ENCODE results near the gene SEC31B. TPM values are rescaled to one million over a fixed set of nuclear protein-coding genes. Genes with fewer than 3 reads are reported as not detected.

Gene SEC31B
- total and polyA plus RNA-seq, 9 of the 15 experiments (the other 6 are each of a cell fraction or from before 2014, with no cell fraction given), result 0.91 to 7.0 (median 2.4) TPM

DNA sequence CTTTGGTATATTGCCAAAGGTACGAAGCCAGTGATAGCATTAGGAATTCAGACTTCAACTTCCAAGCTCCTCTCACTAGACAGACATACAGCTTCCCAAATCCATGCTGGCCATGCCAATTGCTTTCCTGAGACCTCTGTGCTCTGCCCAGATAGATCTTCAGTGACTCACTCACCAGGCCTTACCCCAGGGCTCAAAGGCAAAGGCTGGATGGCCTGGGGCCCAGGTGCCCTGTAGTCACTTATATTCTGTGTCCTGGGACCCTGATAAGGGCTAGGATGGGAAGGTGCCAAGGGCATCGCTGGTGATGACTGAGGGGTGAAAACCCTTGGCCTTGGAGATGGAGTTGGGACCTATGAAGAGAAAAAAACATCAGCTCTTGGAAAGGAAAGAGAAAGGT, 29.1 kb downstream of the SEC31B start:
- 0 out of 2 replicates have a peak, but pooled peaks cover 4% of the 10 kb centered on the region for H4K20me1 ChIP-seq (replicated peaks; ENCODE audit: control insufficient read depth, insufficient read depth, low read length)
- H3K9me1 ChIP-seq (ENCODE audit: control insufficient read depth, insufficient read depth, low read length), result no peaks in the 10 kb centered on the region
- no peaks in the 10 kb centered on the region; the same call in 2 of the 3 replicates for H3K36me3 ChIP-seq (ENCODE audit: control insufficient read depth, insufficient read depth, low read length)
- in situ Hi-C loops (cut with MboI), result no loop called here
- ChIA-PET POLR2A (interaction anchor here (1.0 kb wide), 1 partner anchor 15 kb away, joined by 3 read pairs; no protein-coding TSS in a partner anchor), CTCF (ENCODE audit: low intra/inter-chr PET ratio) (no interaction called here)
- no TSS peak for BruUV-seq (replicated peaks)
- WGBS (ENCODE audit: insufficient coverage, low coverage, missing lambda C conversion rate), result 42% methylated on average over 2 of the region's 2 CpGs
- H3K9me3 ChIP-seq (replicated peaks; ENCODE audit: control insufficient read depth, insufficient read depth, low read depth, low read length), result no peaks in the 10 kb centered on the region
- no peak overlapping the region for H3K9ac ChIP-seq (ENCODE audit: insufficient read depth in 1 of 2, low read depth in 2 of 2, low read length in 2 of 2)
- H3K79me2 ChIP-seq (ENCODE audit: control insufficient read depth, insufficient read depth, low read length), result no peaks in the 10 kb centered on the region
- no peak overlapping the region for H3K4me2 ChIP-seq (ENCODE audit: insufficient read depth, low read length)
- FAIRE-seq, result no peak
- no peaks in the 10 kb centered on the region for H3K27me3 ChIP-seq (ENCODE audit: control insufficient read depth in 2 of 2, insufficient read depth in 2 of 2, low read length in 2 of 2)
- H2AFZ ChIP-seq (ENCODE audit: low read depth, low read length), result no peak overlapping the region
- no peak for ATAC-seq
- no peaks in the 10 kb centered on the region for H3K4me1 ChIP-seq (replicated peaks in 1 of 2; ENCODE audit: control insufficient read depth in 2 of 2, insufficient read depth in 2 of 2, low read length in 2 of 2)
- H3K4me3 ChIP-seq, result no peak overlapping the region
- intact Hi-C loops (cut with micrococcal nuclease), result no loop called here
- no peak overlapping the region for H3K27ac ChIP-seq (ENCODE audit: extremely low read depth, low read depth, low read length)
- TF ChIP-seq NR2C1 (IDR thresholded peaks at IDR 0.05), result no peak
- TF ChIP-seq NR2C1 (tag; IDR thresholded peaks at IDR 0.05), result no peak
- TF ChIP-seq ELF2 (CRISPR knock-in tag; IDR thresholded peaks at IDR 0.05), result no peak
- no peak for TF ChIP-seq BRF1 (IDR thresholded peaks at IDR 0.05; ENCODE audit: borderline replicate concordance, extremely low read depth, insufficient read length)
- TF ChIP-seq ZNF311 (CRISPR knock-in tag; IDR thresholded peaks at IDR 0.05), result no peak
- no peak for TF ChIP-seq PREB (CRISPR knock-in tag; IDR thresholded peaks at IDR 0.05)
- TF ChIP-seq SIX5 (IDR thresholded peaks at IDR 0.05; ENCODE audit: borderline replicate concordance in 1 of 2, insufficient read depth in 1 of 2, low read depth in 1 of 2, low read length in 2 of 2), result no peak
- no peak for TF ChIP-seq ETS2 (tag; IDR thresholded peaks at IDR 0.05; ENCODE audit: borderline replicate concordance, poor library complexity, severe bottlenecking)
- TF ChIP-seq CREB5 (CRISPR knock-in tag; IDR thresholded peaks at IDR 0.05), result no peak
- TF ChIP-seq, protein P1, sequence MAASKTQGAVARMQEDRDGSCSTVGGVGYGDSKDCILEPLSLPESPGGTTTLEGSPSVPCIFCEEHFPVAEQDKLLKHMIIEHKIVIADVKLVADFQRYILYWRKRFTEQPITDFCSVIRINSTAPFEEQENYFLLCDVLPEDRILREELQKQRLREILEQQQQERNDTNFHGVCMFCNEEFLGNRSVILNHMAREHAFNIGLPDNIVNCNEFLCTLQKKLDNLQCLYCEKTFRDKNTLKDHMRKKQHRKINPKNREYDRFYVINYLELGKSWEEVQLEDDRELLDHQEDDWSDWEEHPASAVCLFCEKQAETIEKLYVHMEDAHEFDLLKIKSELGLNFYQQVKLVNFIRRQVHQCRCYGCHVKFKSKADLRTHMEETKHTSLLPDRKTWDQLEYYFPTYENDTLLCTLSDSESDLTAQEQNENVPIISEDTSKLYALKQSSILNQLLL (CRISPR knock-in tag; IDR thresholded peaks at IDR 0.05; ENCODE audit: borderline replicate concordance), result no peak
- TF ChIP-seq, protein P2, sequence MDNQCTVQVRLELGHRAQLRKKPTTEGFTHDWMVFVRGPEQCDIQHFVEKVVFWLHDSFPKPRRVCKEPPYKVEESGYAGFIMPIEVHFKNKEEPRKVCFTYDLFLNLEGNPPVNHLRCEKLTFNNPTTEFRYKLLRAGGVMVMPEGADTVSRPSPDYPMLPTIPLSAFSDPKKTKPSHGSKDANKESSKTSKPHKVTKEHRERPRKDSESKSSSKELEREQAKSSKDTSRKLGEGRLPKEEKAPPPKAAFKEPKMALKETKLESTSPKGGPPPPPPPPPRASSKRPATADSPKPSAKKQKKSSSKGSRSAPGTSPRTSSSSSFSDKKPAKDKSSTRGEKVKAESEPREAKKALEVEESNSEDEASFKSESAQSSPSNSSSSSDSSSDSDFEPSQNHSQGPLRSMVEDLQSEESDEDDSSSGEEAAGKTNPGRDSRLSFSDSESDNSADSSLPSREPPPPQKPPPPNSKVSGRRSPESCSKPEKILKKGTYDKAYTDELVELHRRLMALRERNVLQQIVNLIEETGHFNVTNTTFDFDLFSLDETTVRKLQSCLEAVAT (IDR thresholded peaks at IDR 0.05), result no peak
- DNase-seq (ENCODE audit: extremely low read depth in 1 of 4, low spot score in 3 of 4), result no peak
